Forelimb muscle (tissue), 1 donor: ENCODE data around the gene GNG8. TPM values are rescaled to one million over a fixed set of nuclear protein-coding genes. Genes with fewer than 3 reads are reported as not detected.
"Not testable (repeated sequence)": the region's sequence is repeated elsewhere in the genome, so short reads cannot be mapped to it uniquely, and the experiment has no call there.

Experiments
- DNase-seq: peaks from one replicate; pipeline ENCODE4 v3.0.0-alpha.2; 2013; ENCODE audit warnings: low read depth
- polyA plus RNA-seq: library from polyadenylated mRNA; unstranded; fragments of 120-200 nt; gene quantifications from one replicate; pipeline ENCODE4 v1.2.1, GENCODE V29; 2013; ENCODE audit not compliant: insufficient read length

The GNG8 gene
- polyA plus RNA-seq, 1 donor = 0.97 TPM

- no peak for DNase-seq
Observed at GRCh38 chr19:46646402-46646801, 10.4 kb upstream of the GNG8 start.

GRCh38 chr19:46644720-46645119, 8.7 kb upstream of the GNG8 start:
- no peak for DNase-seq

GRCh38 chr19:46640656-46641055, 4.7 kb upstream of the GNG8 start:
- no peak for DNase-seq

- no peak for DNase-seq
Observed at GRCh38 chr19:46639358-46640182, 3.6 kb upstream of the GNG8 start.

GRCh38 chr19:46637224-46637623, 1.2 kb upstream of the GNG8 start:
- DNase-seq = no peak

GRCh38 chr19:46634656-46635218, 1.3 kb downstream of the GNG8 start:
- DNase-seq = no peak

GRCh38 chr19:46634045-46634655, 1.9 kb downstream of the GNG8 start:
- DNase-seq = no peak

GRCh38 chr19:46633130-46633529, 2.9 kb downstream of the GNG8 start:
- DNase-seq = no peak

GRCh38 chr19:46631481-46631880, 4.5 kb downstream of the GNG8 start:
- no peak for DNase-seq

GRCh38 chr19:46630586-46631205, 5.3 kb downstream of the GNG8 start:
- DNase-seq = no peak

GRCh38 chr19:46629546-46630025, 6.4 kb downstream of the GNG8 start:
- no peak for DNase-seq

GRCh38 chr19:46628970-46629369, 7.0 kb downstream of the GNG8 start:
- DNase-seq = not testable (repeated sequence)

- no peak for DNase-seq
Observed at GRCh38 chr19:46626446-46626845, 9.6 kb downstream of the GNG8 start.

GRCh38 chr19:46625731-46626130, 10.3 kb downstream of the GNG8 start:
- DNase-seq = no peak

- DNase-seq = no peak
Observed at GRCh38 chr19:46624958-46625661, 10.9 kb downstream of the GNG8 start, which contains the start of gene PTGIR. Gene PTGIR (minus strand): TSS chr19:46625089. CDS start chr19:46624225, 864 bp downstream.

GRCh38 chr19:46623915-46624502, 12.0 kb downstream of the GNG8 start:
- DNase-seq = no peak

- DNase-seq = no peak
Observed at GRCh38 chr19:46622118-46622446, 13.9 kb downstream of the GNG8 start.

GRCh38 chr19:46621191-46622117, 14.5 kb downstream of the GNG8 start:
- no peak for DNase-seq

- DNase-seq = no peak
Observed at GRCh38 chr19:46620716-46621115, 15.3 kb downstream of the GNG8 start.

- DNase-seq = no peak
Observed at GRCh38 chr19:46620267-46620666, 15.7 kb downstream of the GNG8 start.
